Keratinocyte (primary cell): ENCODE measurements around the gene NTF4. TPM values are rescaled to one million over a fixed set of nuclear protein-coding genes. Genes with fewer than 3 reads are reported as not detected.

Experiments
- DNase-seq: peaks from one replicate; pipeline ENCODE4 v3.0.0-alpha.2; 2011; ENCODE audit warnings: low read depth, missing footprints, low spot score
- FAIRE-seq: peaks from 2 replicates; lab custom pipeline; 2011; peaks lifted over from hg19 to GRCh38; lab: Jason Lieb, UNC
- H2AFZ ChIP-seq: 2 replicates; pipeline ENCODE4 v1.6.0; 2012; ENCODE audit warnings: low read length, control low read depth, inconsistent platforms; ENCODE audit not compliant: control insufficient read depth
- H3K27ac ChIP-seq: 2 replicates; pipeline ENCODE4 v1.5.1; 2011; ENCODE audit warnings: low read length; ENCODE audit not compliant: control insufficient read depth, insufficient read depth
- H3K27me3 ChIP-seq: 3 replicates; pipeline ENCODE4 v1.6.0; 2011; ENCODE audit warnings: low read length; ENCODE audit not compliant: control insufficient read depth, insufficient read depth; ENCODE audit errors: extremely low read depth
- H3K36me3 ChIP-seq, 2 experiments: 2 replicates in 1 of 2; 3 replicates in 1 of 2; pipeline ENCODE4 v1.5.1; 2011; ENCODE audit warnings: low read length in 2 of 2, mild to moderate bottlenecking in 1 of 2; ENCODE audit not compliant: control insufficient read depth in 2 of 2, insufficient read depth in 2 of 2; ENCODE audit errors: extremely low read depth in 1 of 2
- H3K4me1 ChIP-seq: 3 replicates; pipeline ENCODE4 v1.5.1; 2011; ENCODE audit warnings: low read length; ENCODE audit not compliant: control insufficient read depth, insufficient read depth; ENCODE audit errors: extremely low read depth
- H3K4me2 ChIP-seq: 3 replicates; pipeline ENCODE4 v1.6.0; 2011; ENCODE audit warnings: low read depth, low read length; ENCODE audit not compliant: control insufficient read depth, insufficient read depth; ENCODE audit errors: extremely low read depth
- H3K4me3 ChIP-seq, 3 experiments: fragments of 200-600 bp in 1 of 3; sonication (generic) in 1 of 3; 2 replicates in 2 of 3; 3 replicates in 1 of 3; pipeline ENCODE4 v1.5.1; 2011 to 2016; ENCODE audit warnings: low read length in 3 of 3, mild to moderate bottlenecking in 3 of 3, control low read depth in 2 of 3, inconsistent platforms in 1 of 3, low read depth in 1 of 3, mixed read lengths in 1 of 3, mixed run types in 1 of 3, moderate library complexity in 1 of 3; ENCODE audit not compliant: control insufficient read depth in 2 of 3, insufficient read depth in 2 of 3; ENCODE audit errors: extremely low read depth in 1 of 3
- H3K79me2 ChIP-seq: 2 replicates; pipeline ENCODE4 v1.6.0; 2012; ENCODE audit warnings: low read length; ENCODE audit not compliant: control insufficient read depth, insufficient read depth
- H3K9ac ChIP-seq: 3 replicates; pipeline ENCODE4 v1.6.0; 2011; ENCODE audit warnings: low read length; ENCODE audit not compliant: control insufficient read depth, insufficient read depth; ENCODE audit errors: extremely low read depth
- H3K9me1 ChIP-seq: 3 replicates; pipeline ENCODE4 v1.6.0; 2011; ENCODE audit warnings: low read length; ENCODE audit not compliant: control insufficient read depth, insufficient read depth; ENCODE audit errors: extremely low read depth
- H3K9me3 ChIP-seq: 2 replicates; pipeline ENCODE4 v1.5.1; 2012; ENCODE audit warnings: low read depth, low read length; ENCODE audit not compliant: control insufficient read depth
- H4K20me1 ChIP-seq: 3 replicates; pipeline ENCODE4 v1.6.0; 2011; ENCODE audit warnings: low read length; ENCODE audit not compliant: control insufficient read depth, insufficient read depth; ENCODE audit errors: extremely low read depth
- EZH2 ChIP-seq: IDR thresholded peaks from one replicate; pipeline ENCODE4 v1.6.1; 2012; ENCODE audit warnings: inconsistent platforms, mild to moderate bottlenecking, low read length, moderate library complexity
- dilution Hi-C: fragments of 300-500 bp; cut with MboI; formaldehyde crosslinking; loops from one replicate; pipeline ENCODE4 v1.7.0; 2020; ENCODE audit warnings: low sequenced_read_pairs; ENCODE audit not compliant: extremely low pct_ligation_motif_present
- polyA plus RNA-seq, 5 experiments: library from polyadenylated mRNA; depleted of rRNA in 3 of 5; stranded (reverse) in 3 of 5; stranded (forward) in 1 of 5; unstranded in 1 of 5; fragments of >200 nt; gene quantifications; 1 replicate in 1 of 5; 2 replicates in 3 of 5; 3 replicates in 1 of 5; pipeline versions ENCODE4 v1.2.1 to v1.2.3, GENCODE V29; 2011 to 2012; ENCODE audit warnings: missing spikeins in 2 of 5, low read depth in 1 of 5, low replicate concordance in 1 of 5
- TF ChIP-seq, protein P1 (sequence below), 3 experiments: IDR thresholded peaks in 1 of 3; conservative IDR thresholded peaks in 1 of 3; optimal IDR thresholded peaks in 1 of 3; 2 replicates in 2 of 3; 3 replicates in 1 of 3; pipeline versions ENCODE3 to v1.5.1; 2011; ENCODE audit warnings: low read length in 3 of 3, mild to moderate bottlenecking in 3 of 3, moderate library complexity in 2 of 3, control low read depth in 1 of 3, inconsistent platforms in 1 of 3; ENCODE audit not compliant: insufficient read depth in 2 of 3; ENCODE audit errors: extremely low read depth in 1 of 3

The NTF4 gene
- polyA plus RNA-seq, 1 donor (not counting 4 experiments of a cell fraction or from before 2014, with no cell fraction given): 8.3 TPM

DNA sequence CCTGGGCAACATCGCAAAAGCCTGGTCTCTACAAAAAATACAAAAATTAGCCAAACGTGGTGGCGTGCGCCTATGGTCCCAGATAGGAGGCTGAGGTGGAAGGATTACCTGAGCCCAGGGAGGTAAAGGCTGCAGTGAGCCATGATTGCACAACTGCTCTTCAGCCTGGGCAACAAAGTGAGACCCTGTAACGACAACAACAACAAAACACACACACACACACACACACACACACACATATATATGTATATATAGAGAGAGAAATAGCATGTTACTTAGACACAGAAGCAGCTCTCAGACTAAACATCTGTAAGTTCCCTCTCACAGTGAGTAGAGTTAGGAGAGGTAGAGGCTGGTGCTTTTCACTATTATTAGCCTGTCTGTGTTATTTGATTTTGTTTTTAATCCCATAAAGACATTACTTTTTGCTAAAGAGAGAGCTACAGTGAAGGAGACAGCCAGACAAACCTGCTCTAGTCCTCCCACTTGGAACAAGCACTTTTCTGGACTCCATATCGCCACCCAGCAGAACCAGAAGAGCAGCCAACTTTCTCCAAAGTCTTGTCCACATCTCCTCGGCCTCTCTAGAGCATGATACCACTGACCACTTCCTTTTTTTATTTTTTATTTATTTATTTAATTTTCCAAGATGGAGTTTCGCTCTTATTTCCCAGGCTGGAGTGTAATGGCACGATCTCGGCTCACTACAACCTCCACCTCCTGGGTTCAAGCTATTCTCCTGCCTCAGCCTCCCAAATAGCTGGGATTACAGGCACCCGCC lies 46.8 kb upstream of the NTF4 start:
- H3K4me3 ChIP-seq: no peak overlapping the region
- H3K9ac ChIP-seq: no peak overlapping the region
- H3K79me2 ChIP-seq: peaks cover 6% of the 10 kb centered on the region
- H4K20me1 ChIP-seq: peaks cover 11% of the 10 kb centered on the region
- H3K9me1 ChIP-seq: no peaks in the 10 kb centered on the region
- FAIRE-seq (no peak), DNase-seq (no peak)
- no peaks in the 10 kb centered on the region for H3K9me3 ChIP-seq
- no peak for TF ChIP-seq EZH2
- TF ChIP-seq, protein P1, sequence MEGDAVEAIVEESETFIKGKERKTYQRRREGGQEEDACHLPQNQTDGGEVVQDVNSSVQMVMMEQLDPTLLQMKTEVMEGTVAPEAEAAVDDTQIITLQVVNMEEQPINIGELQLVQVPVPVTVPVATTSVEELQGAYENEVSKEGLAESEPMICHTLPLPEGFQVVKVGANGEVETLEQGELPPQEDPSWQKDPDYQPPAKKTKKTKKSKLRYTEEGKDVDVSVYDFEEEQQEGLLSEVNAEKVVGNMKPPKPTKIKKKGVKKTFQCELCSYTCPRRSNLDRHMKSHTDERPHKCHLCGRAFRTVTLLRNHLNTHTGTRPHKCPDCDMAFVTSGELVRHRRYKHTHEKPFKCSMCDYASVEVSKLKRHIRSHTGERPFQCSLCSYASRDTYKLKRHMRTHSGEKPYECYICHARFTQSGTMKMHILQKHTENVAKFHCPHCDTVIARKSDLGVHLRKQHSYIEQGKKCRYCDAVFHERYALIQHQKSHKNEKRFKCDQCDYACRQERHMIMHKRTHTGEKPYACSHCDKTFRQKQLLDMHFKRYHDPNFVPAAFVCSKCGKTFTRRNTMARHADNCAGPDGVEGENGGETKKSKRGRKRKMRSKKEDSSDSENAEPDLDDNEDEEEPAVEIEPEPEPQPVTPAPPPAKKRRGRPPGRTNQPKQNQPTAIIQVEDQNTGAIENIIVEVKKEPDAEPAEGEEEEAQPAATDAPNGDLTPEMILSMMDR (optimal IDR thresholded peaks at IDR 0.05 in 1 of 3, IDR thresholded peaks at IDR 0.05 in 1 of 3, conservative IDR thresholded peaks at IDR 0.05 in 1 of 3; ENCODE audit: extremely low read depth in 1 of 3, insufficient read depth in 2 of 3, low read length in 3 of 3): no peak
- H3K27ac ChIP-seq: no peak overlapping the region
- dilution Hi-C loops: no loop called here
- H2AFZ ChIP-seq: no peak overlapping the region
- H3K36me3 ChIP-seq: peaks cover 13 to 25% of the 10 kb centered on the region in 2 experiments
- no peaks in the 10 kb centered on the region for H3K27me3 ChIP-seq
- H3K4me1 ChIP-seq: peaks cover 5% of the 10 kb centered on the region
- no peak overlapping the region for H3K4me2 ChIP-seq

DNA sequence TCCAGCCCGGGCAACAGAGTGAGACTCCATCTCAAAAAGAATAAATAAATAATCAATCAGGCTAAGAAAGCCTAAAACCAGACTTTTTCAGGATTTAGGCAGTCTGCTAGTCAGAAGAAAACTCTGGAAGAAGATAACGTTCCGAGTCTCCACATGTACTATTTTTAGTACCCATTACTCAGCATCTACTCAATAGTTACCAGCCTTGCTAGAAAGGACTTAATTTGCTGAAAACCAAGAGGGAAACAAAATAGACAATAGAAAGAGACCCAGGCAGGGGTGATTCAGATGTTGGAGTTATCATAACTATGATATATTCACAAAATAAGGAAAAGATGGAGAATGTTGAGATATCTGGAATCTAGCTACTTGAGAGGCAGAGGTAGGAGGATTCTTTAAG lies 45.9 kb upstream of the NTF4 start:
- H4K20me1 ChIP-seq: peaks cover 18% of the 10 kb centered on the region
- H3K79me2 ChIP-seq: peaks cover 6% of the 10 kb centered on the region
- H3K4me1 ChIP-seq: peaks cover 7% of the 10 kb centered on the region
- no peak for FAIRE-seq
- no peak for TF ChIP-seq EZH2
- TF ChIP-seq, protein P1 (optimal IDR thresholded peaks at IDR 0.05 in 1 of 3, IDR thresholded peaks at IDR 0.05 in 1 of 3, conservative IDR thresholded peaks at IDR 0.05 in 1 of 3; ENCODE audit: extremely low read depth in 1 of 3, insufficient read depth in 2 of 3, low read length in 3 of 3): no peak
- H3K9ac ChIP-seq: no peak overlapping the region
- no peaks in the 10 kb centered on the region for H3K27me3 ChIP-seq
- no peaks in the 10 kb centered on the region for H3K9me1 ChIP-seq
- peaks cover 17 to 31% of the 10 kb centered on the region in 2 experiments for H3K36me3 ChIP-seq
- dilution Hi-C loops: no loop called here
- no peak overlapping the region for H3K4me2 ChIP-seq
- H3K27ac ChIP-seq: no peak overlapping the region
- H3K4me3 ChIP-seq: no peak overlapping the region
- no peaks in the 10 kb centered on the region for H3K9me3 ChIP-seq
- H2AFZ ChIP-seq: no peak overlapping the region
- DNase-seq: no peak
